GM18517 (cell line): ENCODE data around the gene TRIM59.
A peak's percentile ranks its signal among the peaks of the same experiment; 100 is the strongest.

ENCODE experiments used
- ATAC-seq: cut with Tn5 transposase; IDR thresholded peaks from one replicate; pipeline ENCODE4 v1.9.1; 2021; ENCODE audit warnings: mild to moderate bottlenecking, moderate library complexity; ENCODE audit not compliant: unreplicated experiment

Gene TRIM59, protein sequence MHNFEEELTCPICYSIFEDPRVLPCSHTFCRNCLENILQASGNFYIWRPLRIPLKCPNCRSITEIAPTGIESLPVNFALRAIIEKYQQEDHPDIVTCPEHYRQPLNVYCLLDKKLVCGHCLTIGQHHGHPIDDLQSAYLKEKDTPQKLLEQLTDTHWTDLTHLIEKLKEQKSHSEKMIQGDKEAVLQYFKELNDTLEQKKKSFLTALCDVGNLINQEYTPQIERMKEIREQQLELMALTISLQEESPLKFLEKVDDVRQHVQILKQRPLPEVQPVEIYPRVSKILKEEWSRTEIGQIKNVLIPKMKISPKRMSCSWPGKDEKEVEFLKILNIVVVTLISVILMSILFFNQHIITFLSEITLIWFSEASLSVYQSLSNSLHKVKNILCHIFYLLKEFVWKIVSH

DNA sequence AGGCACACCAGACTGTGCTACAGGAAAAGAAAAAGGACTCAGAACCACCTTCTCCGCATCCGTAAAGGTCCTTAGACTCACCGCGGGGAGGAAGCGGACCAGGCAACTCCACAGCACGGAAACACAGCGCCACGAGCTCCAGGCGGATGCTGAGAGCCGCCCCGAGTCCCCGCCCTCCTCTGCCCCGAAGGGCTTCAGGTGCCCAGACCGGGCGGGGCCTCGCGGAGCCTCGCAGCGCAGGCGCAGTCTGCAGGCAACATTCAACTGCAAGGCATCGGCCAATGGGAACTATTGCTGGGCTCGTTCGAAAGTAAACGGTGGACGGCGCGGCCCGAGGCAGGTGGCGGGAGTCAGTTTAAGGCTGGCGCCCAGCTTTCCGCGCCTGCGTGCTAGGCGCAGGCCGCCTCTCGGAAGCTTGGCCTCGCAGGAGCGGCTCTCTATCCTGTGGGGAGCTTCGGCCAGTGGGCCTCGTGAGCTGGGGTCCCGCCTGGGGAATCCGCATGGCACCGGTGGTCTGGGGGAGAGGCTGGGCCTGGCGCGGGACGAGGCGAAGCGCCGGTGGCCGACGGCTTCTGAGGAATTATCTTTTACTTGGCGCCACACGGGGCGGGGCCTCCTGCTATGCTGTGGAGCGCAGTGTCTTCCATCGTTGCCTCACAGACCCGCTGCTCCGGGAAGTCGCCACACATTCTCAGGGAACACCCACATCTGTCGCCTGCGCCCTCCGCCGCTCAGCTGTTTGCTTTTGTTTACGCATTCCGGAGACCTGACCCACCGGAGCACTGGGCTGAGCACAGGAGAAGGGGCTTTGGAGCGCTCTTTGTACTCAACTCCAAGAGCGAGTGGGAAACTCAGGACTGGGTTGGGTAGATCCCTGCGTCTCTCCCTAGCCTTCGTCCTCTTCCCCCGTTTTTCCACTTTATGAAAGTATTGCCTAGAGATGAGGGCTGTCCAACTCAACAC, at the start of gene TRIM59:
TSS of gene TRIM59 (minus strand) at position 151 of the 963 bp plus-strand sequence. CDS start 10,603 bp downstream, outside the sequence.
- ATAC-seq = peak; percentile 93

DNA sequence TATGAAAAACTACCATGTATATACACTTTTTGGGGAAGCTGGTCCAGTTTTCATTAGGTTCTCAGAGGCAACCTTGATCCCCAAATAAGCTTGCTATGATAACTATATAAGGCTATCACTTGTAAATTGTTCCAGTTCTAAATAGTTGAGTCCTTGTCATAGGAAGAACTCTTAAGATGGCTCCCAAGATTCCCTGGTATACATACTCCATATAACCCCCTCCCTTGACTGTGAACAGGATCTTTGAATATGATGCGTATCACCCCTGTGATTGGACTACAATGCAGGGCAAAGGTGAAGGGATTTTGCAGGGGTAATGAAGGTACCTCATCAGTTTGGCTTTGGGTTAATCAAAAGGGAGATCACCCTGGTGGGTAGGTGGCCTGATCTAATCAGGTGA, 48.6 kb upstream of the TRIM59 start:
- ATAC-seq = no peak

DNA sequence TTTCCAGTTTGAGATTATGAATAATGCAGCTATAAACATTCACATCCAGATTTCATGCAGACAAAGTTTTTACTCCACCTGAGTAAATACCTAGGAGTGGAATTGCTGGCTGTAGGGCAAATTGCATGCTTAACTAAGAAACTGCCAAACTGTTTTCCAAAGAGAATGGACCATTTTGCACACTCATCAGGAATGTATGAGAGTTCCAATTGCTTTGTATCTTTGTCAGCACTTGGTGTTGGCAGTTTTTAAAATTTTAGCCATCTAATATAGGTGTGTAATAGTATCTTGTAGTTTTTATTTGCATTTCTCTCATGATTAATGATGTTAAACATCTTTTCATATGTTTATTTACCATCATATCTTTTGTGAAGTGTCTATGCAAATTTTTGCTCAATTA, 40.6 kb upstream of the TRIM59 start:
- ATAC-seq = no peak

DNA sequence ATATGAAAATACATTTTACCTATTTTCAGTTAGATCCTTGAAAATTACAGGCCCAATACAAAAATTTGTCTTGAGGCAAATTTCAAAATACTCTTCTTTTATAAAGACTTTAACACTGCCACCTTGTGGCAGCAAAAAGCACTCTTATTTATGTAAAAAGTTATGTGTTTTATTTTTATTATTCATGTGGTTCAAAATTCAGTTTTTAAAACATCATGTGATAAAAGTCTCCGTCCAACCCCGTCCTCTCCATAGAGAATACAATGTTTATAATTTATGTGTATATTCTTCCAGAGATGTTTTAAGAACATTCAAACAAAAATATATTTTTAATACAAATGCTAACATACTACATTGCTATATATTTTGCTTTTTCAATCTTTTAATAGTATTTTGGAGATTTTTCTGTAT, 36.9 kb upstream of the TRIM59 start:
- no peak for ATAC-seq

DNA sequence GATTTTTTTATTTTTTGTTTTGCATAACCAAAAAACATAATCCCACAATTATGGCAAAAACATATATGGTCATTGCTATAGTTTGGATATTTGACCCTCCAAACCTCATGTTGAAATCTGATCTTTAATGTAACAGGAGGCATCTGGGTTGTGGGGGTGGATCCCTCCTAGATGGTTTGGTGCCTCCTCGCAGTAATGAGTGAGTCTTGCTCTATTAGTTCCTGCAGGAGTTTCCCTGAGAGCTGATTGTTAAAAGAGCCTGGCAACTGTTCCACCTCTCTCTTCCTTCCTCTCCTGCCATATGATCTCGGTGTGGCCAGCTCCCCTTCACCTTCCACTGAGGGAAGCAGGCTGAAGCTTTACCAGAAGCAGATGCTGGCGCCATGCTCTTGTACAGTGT, 33.2 kb upstream of the TRIM59 start:
- ATAC-seq = no peak

DNA sequence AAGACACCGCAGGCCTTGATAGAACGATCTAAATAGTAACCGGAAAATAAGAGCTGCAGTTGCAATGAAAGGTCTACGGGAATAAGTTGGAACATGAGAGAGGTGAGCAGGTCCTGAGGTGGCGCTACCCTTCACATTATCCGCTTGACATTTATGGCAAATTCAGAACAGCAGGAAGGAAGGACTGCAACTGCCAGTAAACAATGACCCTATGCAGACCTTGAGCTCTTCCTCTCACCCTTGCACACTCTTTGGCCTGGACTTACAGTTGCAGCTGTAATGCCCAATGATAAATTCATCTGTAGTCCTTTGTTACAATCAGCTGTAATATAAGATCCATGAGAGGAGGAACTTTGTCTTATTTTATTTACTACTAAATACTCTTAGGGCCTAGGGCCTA, 32.3 kb upstream of the TRIM59 start:
- ATAC-seq = no peak

DNA sequence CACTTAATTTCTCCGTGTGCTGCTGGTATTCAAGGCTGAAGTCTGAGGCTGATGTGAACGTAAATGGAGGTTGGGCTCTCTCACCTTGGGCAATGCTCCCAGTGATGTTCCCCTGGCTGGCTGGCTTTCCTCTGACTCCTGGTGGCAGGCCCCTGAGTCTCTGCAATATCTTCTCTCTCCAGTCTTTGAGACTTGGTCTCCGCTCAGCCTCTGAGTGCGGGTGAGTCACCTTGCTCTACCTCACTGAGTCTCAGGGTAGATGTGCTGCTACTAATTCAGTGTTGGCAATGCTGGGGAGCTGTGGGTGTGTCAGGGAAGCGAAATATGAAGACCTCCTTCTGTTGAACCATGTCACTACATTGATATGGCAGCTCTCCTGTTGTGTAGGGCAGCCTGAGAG, 31.3 kb upstream of the TRIM59 start:
- ATAC-seq = no peak

DNA sequence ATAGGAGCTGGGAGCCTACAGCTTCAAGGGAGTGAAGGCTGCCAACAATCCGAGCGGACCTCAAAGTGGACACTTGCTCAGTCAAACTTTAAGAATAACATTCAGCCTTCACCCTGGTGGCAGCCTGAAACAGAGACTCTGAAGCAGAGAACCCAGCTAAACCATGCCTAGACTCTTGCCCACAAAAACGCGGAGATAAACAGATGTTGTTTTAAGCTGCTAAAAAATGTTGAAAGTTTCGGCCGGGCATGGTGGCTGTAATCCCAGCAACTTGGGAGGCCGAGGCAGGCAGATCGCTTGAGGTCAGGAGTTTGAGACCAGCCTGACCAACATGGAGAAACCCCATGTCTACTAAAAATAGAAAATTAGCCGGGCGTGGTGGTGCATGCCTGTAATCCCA, 29.8 kb upstream of the TRIM59 start:
- no peak for ATAC-seq

DNA sequence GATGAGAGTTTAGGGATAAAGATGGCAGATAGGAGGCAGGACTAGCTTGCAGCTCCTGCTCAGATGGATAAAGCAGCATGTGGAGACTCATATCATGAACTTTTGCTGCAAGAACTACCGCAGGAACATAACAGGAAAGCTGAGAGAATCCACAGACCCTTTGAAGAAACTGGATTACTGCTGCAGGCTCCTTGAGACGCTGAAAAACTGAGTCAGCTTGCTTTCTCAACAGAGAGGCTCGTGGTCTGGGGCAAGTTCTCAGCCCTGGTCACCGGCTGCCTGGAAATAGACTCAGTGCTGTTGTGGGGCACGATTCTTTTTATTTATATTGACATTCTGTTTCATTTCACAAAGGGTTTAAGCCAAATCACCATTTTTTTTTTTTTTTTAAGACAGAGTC, 28.8 kb upstream of the TRIM59 start:
- no peak for ATAC-seq

DNA sequence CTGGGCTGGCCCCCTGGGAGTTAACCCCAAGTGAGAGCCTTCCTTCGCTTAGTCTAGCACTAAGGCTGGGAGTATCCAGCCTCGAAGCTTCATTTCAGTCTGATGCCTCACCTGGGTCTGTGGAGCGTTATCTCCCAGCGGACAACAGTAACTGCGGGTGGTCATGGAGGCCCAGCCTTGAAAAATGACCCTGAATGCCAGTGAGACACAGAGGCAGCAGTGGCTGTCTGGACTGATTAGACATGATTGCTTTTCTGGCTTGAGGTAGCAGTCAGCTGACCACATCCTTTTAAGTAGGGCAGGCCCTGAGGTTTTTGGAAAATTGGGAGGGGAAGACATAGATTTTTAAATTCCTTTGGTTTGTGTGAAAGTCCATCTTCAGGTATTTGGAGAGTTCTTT, 28.2 kb upstream of the TRIM59 start:
- no peak for ATAC-seq

DNA sequence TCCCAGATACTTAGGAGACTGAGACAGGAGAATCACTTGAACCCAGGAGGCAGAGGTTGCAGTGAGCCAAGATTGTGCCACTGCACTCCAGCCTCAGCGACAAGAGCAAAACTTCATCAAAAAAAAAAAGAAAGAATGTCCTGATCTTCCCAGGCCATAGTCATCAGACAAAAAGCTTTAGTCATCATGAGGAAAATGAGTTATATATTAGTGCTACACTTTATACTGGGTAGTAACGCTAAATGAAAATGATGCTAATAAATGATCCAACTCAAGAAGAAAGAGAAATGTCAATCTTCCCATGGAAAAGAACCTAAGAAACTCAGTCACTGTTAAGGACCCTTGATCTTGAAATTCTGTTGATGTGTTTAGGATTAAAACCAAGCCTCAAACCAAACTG, 26.3 kb upstream of the TRIM59 start:
- ATAC-seq = no peak

DNA sequence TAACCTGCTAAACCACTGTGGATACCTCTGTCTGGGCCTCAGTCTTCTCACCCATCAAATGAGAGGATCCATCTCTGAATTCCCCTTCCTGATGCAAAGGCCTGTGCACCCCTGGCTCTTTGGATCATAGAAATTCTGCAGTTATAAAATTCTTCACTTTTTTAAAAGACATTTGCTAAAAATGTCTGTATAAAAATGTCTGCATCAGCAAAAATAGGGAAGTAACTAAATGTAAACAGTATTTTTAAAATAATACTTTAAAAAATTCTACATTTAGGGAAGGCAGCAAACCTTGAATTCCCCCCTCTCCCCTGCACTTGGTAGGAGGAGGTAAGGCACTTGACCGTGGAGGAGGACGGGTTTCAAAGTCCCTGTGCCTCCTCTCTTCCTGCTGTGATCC, 25.6 kb upstream of the TRIM59 start:
- no peak for ATAC-seq

DNA sequence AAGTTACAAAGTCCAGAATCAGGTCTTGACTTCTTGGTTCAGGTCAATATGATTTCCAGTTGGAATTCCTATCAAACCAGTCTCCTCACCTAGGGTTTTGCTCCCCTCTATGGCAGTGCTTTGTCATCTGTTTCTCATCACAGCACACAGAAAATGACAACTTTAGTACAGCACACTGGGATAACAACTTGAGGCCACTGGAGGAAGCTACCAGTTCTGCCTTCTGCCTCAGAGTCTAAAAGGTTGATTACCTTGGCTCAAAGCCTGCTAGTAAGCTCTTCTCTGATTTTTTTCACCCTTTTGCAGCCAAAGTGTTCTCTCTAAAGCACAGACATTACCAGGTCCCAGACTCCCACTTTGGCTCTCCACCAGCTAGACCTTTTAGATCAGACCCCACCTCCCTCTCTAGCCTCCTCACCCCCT, 24.8 kb upstream of the TRIM59 start:
- no peak for ATAC-seq

DNA sequence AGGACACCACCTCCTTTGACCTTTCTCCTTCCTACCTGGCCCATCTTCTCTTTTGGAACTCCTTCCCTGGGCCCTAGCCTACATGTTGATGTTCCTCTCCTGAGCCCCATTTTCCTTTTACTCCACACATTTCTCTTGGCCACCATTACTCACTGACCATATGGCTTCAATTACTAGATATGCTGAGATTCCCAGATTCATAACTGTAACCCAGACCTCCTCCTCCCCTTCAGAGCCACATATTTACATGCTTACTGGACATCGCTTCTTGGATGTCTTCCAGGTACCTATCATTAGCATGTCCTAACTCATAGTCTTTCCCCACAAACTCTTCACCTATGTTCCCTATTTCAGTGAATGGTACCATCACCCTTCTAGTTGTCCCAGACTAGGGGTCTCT, 24.4 kb upstream of the TRIM59 start:
- no peak for ATAC-seq

DNA sequence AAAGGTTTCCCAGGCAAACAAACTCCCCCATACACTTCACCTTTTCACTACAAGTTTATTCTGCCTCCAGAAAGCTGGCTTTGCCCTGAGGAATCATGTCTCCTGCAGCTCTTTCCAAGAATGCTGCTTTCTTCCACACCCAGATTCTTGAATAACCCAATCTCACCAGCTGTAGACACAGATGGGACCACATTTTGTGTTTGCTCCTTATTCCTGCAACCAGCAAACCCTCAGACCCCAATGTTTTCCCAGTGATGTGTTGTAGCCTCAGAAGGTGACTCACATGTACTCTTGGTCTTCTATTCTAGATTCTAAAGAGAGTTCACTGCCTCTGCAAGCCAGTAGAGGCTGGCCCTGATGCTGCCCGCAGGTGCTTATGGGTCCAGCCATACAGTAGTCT, 23.6 kb upstream of the TRIM59 start:
- no peak for ATAC-seq

DNA sequence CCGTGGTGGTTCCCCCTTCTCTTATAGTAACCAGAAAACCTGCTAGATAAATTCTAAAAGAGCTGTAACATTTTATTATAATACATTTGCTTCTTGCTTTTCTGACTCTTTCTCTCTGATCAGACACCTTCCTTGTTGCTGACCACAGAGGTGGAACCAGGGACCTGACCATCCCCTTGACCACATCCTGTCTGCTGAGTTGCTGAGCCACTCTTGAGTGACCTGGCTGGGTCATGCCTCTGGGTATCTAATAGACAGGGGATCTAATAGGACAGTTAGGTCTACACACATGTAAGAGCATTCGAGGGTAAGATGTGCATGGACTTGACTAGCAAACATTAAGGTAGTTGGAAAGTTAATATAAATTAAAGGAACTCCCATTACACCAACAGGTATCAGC, 22.8 kb upstream of the TRIM59 start:
- ATAC-seq = no peak

DNA sequence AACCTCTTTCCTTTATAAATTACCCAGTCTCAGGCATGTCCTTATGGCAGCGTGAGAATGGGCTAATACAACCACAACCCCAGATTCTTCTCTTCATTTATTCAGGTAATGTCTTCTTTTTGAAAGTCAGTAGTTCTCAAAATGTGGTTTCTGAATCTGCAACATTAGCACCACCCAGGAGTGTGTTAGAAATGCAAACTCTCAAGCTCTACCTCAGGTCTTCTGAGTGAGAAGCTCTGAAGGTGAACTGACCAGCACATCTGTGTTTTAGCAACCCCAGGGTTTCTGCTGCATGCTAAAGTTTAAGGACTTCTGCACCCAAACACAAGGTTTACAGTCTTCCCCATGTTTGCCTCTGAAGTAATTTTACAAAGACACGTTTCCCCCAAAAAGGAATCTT, 22.3 kb upstream of the TRIM59 start:
- no peak for ATAC-seq

DNA sequence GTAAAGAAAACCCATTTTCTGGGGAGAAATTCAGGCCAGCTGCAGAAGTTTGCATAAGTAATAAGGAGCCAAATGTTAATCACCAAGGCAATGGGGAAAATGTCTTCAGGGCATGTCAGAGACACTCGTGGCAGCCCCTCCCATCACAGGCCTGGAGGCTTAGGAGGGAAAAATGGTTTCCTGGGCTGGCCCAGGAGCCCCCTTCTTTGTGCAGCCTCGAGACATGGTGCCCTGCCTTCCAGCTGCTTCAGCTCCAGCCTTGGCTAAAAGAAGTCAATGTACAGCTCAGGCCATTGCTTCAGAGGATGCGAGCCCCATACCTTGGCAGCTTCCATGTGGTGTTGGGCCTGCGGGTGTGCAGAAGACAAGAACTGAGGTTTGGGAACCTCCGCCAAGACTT, 20.6 kb upstream of the TRIM59 start:
- ATAC-seq = no peak

DNA sequence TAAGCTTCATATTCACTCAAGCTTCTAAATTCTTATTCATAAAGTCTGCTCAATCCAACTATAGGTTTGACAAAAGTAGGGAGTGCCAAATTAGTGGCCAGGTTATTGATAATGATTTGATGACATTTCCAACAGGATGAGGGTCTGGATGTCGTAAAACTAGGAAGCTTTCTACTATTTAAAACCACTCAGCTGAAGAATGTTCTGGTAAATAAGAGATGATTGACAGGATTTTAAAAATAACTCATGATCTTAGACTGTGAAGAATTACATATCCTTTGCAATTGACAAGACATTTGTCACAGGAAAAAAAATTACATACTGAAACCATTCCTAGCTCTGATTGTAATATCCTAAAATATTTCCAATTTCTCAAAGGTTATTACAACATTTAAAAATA, 15.4 kb upstream of the TRIM59 start:
- ATAC-seq = no peak

DNA sequence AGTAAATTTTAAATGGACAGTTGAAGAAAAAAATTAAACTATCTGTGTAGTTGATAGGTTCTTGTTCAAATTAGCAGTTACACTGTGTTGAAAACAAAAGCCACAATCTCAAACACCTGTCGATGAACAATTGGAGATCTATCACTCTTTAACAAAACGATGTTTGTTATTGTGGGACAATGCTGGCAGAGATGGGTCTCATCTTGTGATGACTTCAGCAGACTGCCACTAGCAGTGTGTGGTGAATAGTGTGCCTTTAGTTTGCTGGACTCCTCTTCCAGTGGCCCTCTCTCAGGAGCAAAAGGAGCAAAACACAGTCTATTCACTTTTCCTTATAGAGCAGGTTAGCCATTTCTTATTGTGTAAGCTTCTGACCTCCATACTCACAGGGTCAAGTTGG, 14.7 kb upstream of the TRIM59 start:
- no peak for ATAC-seq

DNA sequence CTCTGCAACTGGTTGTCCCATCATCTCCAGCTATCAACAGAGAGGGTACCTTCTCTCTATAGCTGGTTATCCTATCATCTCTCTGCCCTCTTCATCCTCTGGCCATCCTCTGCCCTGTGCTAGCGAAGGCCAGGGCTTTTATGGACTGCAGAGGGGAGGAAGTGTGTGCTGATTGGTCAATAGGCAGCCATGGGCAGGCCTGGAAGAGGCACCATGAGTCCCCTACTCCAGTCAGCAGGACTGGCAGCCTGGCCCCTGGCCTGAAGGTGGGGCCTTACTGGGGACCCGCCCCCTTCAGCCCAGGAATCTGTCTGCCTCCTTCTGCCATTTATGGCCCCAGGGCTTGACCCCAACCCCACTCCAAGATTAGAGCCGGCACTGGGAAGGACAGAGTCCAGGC, 10.4 kb upstream of the TRIM59 start:
- ATAC-seq = no peak

DNA sequence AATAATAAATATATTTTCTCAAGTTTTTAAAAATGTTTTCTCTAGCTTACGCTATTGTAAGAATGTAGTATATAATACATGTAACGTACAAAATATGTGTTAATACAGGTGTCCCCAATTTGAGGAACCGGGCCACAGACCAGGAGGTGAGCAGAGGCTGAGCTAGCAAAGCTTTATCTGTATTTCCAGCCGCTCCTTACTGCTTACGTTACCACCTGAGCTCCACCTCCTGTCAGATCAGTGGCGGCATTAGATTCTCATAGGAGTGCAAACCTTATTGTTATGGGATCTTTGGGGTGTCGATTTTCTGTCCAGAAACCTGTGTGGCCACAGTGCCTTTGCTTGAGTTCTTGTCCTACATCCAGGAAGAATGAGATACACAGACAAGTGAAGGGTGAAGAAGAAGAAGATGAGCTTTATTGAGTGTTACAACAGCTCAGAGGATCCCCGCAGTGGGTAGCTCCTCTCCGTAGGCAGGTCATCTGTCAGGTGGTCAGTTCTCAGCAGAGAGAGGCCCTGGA, 9.9 kb upstream of the TRIM59 start:
- no peak for ATAC-seq
